Dendritic cell treated with granulocyte-macrophage colony-stimulating factor and Interleukin-4, amounts not matched to agents 40 ng/mL and 50 ng/mL, for 4 days (primary cell): ENCODE measurements around the gene ADAMTS13.

Source experiments
- H3K27ac Mint-ChIP-seq: one replicate; pipeline ENCODE4 v1.8.0; 2022; ENCODE audit warnings: mild to moderate bottlenecking, mixed read lengths
- H3K27me3 Mint-ChIP-seq: one replicate; pipeline ENCODE4 v1.8.0; 2022; ENCODE audit warnings: mild to moderate bottlenecking, mixed read lengths
- H3K36me3 Mint-ChIP-seq: one replicate; pipeline ENCODE4 v1.8.0; 2022; ENCODE audit warnings: low read depth, mixed read lengths
- H3K4me1 Mint-ChIP-seq: one replicate; pipeline ENCODE4 v1.8.0; 2022; ENCODE audit warnings: low read depth, mixed read lengths
- H3K4me3 Mint-ChIP-seq: one replicate; pipeline ENCODE4 v1.8.0; 2022; ENCODE audit warnings: mild to moderate bottlenecking, moderate library complexity, mixed read lengths
- H3K9me3 Mint-ChIP-seq: one replicate; pipeline ENCODE4 v1.8.0; 2022; ENCODE audit warnings: mixed read lengths
- intact Hi-C: fragments of 100-400 bp; cut with micrococcal nuclease; formaldehyde crosslinking; loops from one replicate; pipeline ENCODE4 v1.15.0; 2022

Gene ADAMTS13

GRCh38 chr9:133507246-133507965, 85.2 kb downstream of the ADAMTS13 start:
- H3K4me1 Mint-ChIP-seq = peaks cover 4% of the 10 kb centered on the region
- H3K36me3 Mint-ChIP-seq = no peaks in the 10 kb centered on the region
- peaks cover 23% of the 10 kb centered on the region for H3K27me3 Mint-ChIP-seq
- intact Hi-C loops = no loop called here
- no peak overlapping the region for H3K27ac Mint-ChIP-seq
- peaks cover 4% of the 10 kb centered on the region for H3K9me3 Mint-ChIP-seq
- H3K4me3 Mint-ChIP-seq = no peak overlapping the region

- intact Hi-C loops = no loop called here
- Mint-ChIP-seq H3K27me3 (peaks cover 22% of the 10 kb centered on the region), H3K27ac (no peak overlapping the region), H3K4me1 (peaks cover 4% of the 10 kb centered on the region), H3K36me3 (no peaks in the 10 kb centered on the region), H3K9me3 (no peaks in the 10 kb centered on the region), H3K4me3 (no peak overlapping the region)
Measured at GRCh38 chr9:133508046-133508445, 85.9 kb downstream of the ADAMTS13 start.
